ENCODE data around the gene GSTO2. TPM values are rescaled to one million over a fixed set of nuclear protein-coding genes. Genes with fewer than 3 reads are reported as not detected.

Gene GSTO2
- total RNA-seq = 4.3 TPM

GRCh38 chr10:104268713-104269645 is at the start of gene GSTO2:
Gene GSTO2 (plus strand): TSS chr10:104269184. CDS start chr10:104274916, 5,732 bp downstream.

GRCh38 chr10:104231784-104232612 is 37.0 kb upstream of the GSTO2 start, which contains the start of gene CFAP43:
Gene CFAP43 (minus strand): TSS chr10:104232364. CDS start chr10:104232246, 118 bp downstream.

GRCh38 chr10:104254493-104255310 is 14.3 kb upstream of the GSTO2 start, which contains the start of gene GSTO1:
Gene GSTO1 (plus strand): TSS chr10:104254892. CDS start chr10:104254929, 37 bp downstream.

DNA sequence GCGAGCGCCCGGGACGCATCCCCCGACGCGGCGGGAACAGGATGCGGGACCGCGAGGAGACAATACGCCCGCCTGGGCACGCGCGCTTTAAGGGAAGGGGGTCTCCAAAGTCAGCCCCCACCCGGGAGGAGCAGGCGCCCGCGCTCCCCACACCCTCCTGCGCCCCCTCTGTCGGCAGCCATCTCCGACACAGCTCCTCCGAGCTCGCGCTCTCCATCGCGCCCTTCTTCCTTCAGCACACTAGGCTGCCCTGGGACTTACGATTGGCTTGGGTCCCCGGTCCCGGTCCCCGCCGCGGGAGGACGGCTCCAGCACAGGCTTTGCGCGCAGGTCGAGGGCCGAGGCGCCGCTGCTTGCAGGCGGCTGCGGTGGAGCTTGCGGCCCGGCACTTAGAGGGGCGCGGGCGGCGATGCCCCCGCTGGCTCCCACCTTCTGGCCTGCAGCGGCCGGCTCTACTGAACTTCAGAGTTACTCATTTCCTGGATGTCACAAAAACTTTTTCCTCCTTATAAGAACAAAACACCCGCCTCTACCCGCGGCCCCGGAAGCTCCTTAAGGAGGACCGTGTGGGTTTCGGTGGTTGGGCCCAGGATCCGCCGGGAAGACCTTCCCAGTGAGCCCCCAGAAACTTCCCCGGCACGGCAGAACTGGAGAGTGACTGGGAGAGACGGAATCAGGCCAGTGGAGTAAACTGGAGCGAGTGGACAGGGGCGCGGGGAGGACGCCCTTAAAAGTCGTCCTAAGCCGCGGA is 69.2 kb downstream of the GSTO2 start, which contains the start of gene ITPRIP:
Gene ITPRIP, minus strand, starts transcription at position 481 of the 751 bp plus-strand sequence. CDS start 22,414 bp downstream, outside the sequence.

DNA sequence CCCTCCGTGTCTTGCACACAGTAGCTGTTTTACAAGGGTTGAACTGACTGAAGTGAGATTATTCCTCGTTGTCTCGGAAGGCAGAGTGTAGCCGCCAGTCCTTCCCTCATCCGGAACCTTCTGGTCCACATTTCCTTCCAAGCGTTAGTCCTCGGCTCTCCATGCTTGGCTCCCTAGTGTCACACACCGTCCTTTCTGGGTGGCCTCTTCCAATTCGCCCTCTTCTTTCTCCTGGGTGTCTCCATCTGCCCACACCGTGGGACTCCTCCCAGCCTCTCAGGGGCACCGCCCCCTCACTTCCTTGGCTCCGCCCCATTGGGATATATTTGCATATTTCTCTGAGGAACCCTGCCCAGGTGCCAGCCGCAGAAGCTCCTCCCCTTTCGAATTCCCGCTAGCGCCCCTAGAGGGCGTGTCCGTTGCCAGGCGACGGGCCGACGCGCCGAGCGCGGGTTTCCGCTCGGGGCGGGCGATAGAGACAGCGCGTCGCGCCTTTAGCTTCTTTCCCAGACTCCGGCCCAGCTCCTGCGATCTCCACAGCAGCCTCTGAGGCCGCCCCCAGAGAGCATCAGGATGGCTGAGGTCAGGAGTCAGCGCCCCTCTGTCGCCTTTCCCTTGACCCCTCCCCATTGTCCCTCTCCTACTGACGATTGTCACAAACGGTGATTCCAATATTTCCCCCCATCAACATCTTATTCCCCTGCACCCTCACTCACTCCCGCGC is 84.5 kb downstream of the GSTO2 start, which contains the start of gene CFAP58:
Gene CFAP58, plus strand, starts transcription at position 509 of the 724 bp plus-strand sequence. Its CDS starts 65 bp downstream, at position 574.

Other genes with a start within 250 kb of the GSTO2 start
- gene COL17A1, start 183.3 kb upstream of the GSTO2 start, total RNA-seq = 17.3 TPM
- 12.4 TPM for gene SFR1, start 147.0 kb upstream of the GSTO2 start, total RNA-seq
- gene CFAP43, start 36.8 kb upstream of the GSTO2 start, total RNA-seq = 6.3 TPM
- 29.6 TPM for gene GSTO1, start 14.3 kb upstream of the GSTO2 start, total RNA-seq
- gene ITPRIP, start 69.3 kb downstream of the GSTO2 start, total RNA-seq = 24.2 TPM
- 1.5 TPM for gene CFAP58, start 84.6 kb downstream of the GSTO2 start, total RNA-seq